ENCODE results near the gene DIAPH2.

- no peak for TF ChIP-seq LEF1 (IDR thresholded peaks at IDR 0.05; ENCODE audit: borderline replicate concordance)
- no peak for TF ChIP-seq TARDBP (IDR thresholded peaks at IDR 0.05)
- no peak for TF ChIP-seq BHLHE40 (IDR thresholded peaks at IDR 0.05; ENCODE audit: borderline replicate concordance)
- TF ChIP-seq ARNT (IDR thresholded peaks at IDR 0.05): no peak
- no peak for TF ChIP-seq ELF4 (IDR thresholded peaks at IDR 0.05)
- no peak for TF ChIP-seq FOXA1 (IDR thresholded peaks at IDR 0.05)
- TF ChIP-seq SUZ12 (IDR thresholded peaks at IDR 0.05): no peak
- no peak for TF ChIP-seq FOXM1 (IDR thresholded peaks at IDR 0.05; ENCODE audit: borderline replicate concordance)
- TF ChIP-seq SP1 (IDR thresholded peaks at IDR 0.05): no peak
Measured at GRCh38 chrX:96985046-96985445, 300.4 kb downstream of the DIAPH2 start.
